ENCODE results near the gene FAM210A.

DNA sequence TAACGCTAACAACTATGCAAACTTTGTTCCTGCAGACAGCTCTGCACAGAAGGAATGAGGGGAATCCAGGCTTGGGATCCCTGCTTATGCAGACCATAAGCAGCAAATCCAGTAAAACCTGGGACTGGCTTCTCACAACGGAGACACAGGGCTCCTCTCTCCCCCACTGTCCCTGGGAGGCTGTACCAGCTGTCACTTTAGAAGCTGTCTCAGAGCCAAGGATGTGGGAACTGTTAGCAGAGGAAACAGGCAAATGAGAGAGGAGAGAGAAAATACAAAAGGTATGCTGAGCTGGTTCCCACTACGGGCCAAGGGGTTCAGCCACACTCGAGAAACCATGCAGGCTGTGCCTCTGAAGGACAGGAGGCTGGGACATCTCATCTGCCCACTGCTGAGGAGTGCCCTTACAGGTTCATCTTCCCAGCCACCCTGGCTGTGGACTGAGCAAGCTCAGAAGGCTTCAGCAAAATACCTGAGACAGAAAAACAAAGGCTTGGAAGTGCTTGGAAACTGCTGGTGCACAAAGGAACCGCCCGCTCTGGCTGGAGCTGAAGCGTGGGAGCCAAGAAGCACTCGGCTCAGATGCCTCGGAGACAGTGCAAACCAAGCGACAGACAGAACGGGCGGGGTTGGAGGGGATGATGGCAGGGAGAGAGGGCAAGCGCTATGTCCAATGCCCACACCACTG is 72.5 kb downstream of the FAM210A start:
- TF ChIP-seq EZH2 (IDR thresholded peaks at IDR 0.05; ENCODE audit: borderline replicate concordance, low read length) (no peak), CTCF (IDR thresholded peaks at IDR 0.05; ENCODE audit: low read length) (no peak)

Data from OCI-LY1 (cell line).